ENCODE results near the gene KCNJ11.

DNA sequence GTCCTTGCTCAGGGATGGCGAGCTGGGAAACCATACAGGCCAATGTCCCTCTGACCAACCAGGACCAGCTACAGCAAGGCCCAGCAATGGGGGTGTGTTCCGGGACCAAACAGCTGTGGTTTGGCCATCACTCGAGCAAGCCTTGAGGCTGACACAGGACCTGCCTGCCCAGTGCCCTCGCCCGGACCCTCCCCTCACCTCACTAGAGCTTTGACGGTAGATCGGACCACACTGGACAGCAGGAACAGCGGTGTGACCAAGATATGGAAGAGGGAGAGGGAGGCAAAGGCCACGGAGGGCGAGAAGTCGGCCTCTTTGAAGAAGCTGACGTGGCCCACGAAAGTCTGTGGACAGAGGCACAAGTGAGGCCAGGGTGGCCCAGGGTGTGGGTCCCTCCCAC is 42.2 kb upstream of the KCNJ11 start:
- TF ChIP-seq CTCF (IDR thresholded peaks at IDR 0.05) (no peak), POLR2A (IDR thresholded peaks at IDR 0.05) (no peak)

Data from Peyer's patch (tissue), 4 donors.